ENCODE data around the gene GNPAT.

- TF ChIP-seq, protein P1, sequence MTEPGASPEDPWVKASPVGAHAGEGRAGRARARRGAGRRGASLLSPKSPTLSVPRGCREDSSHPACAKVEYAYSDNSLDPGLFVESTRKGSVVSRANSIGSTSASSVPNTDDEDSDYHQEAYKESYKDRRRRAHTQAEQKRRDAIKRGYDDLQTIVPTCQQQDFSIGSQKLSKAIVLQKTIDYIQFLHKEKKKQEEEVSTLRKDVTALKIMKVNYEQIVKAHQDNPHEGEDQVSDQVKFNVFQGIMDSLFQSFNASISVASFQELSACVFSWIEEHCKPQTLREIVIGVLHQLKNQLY (CRISPR knock-in tag; IDR thresholded peaks at IDR 0.05): no peak
- no peak for TF ChIP-seq CTCF (IDR thresholded peaks at IDR 0.05)
- TF ChIP-seq RELA (CRISPR knock-in tag; IDR thresholded peaks at IDR 0.05; ENCODE audit: borderline replicate concordance): no peak
- TF ChIP-seq, protein P2, sequence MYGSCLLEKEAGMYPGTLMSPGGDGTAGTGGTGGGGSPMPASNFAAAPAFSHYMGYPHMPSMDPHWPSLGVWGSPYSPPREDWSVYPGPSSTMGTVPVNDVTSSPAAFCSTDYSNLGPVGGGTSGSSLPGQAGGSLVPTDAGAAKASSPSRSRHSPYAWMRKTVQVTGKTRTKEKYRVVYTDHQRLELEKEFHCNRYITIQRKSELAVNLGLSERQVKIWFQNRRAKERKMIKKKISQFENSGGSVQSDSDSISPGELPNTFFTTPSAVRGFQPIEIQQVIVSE (CRISPR knock-in tag; IDR thresholded peaks at IDR 0.05; ENCODE audit: borderline replicate concordance): no peak
- TF ChIP-seq CBFB (CRISPR knock-in tag; IDR thresholded peaks at IDR 0.05; ENCODE audit: low read depth): no peak
- TF ChIP-seq NR1H2 (CRISPR knock-in tag; IDR thresholded peaks at IDR 0.05): no peak
- no peak for TF ChIP-seq JUN (CRISPR knock-in tag; IDR thresholded peaks at IDR 0.05)
- TF ChIP-seq ARID4B (CRISPR knock-in tag; IDR thresholded peaks at IDR 0.05; ENCODE audit: borderline replicate concordance): no peak
- no peak for TF ChIP-seq TCF7 (CRISPR knock-in tag; IDR thresholded peaks at IDR 0.05; ENCODE audit: low read depth)
- no peak for TF ChIP-seq MAX (CRISPR knock-in tag; IDR thresholded peaks at IDR 0.05)
- TF ChIP-seq, protein P3, sequence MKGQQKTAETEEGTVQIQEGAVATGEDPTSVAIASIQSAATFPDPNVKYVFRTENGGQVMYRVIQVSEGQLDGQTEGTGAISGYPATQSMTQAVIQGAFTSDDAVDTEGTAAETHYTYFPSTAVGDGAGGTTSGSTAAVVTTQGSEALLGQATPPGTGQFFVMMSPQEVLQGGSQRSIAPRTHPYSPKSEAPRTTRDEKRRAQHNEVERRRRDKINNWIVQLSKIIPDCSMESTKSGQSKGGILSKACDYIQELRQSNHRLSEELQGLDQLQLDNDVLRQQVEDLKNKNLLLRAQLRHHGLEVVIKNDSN (CRISPR knock-in tag; IDR thresholded peaks at IDR 0.05): no peak
- TF ChIP-seq GABPB1 (CRISPR knock-in tag; IDR thresholded peaks at IDR 0.05): no peak
- TF ChIP-seq ZNF263 (CRISPR knock-in tag; IDR thresholded peaks at IDR 0.05; ENCODE audit: low read depth): no peak
Observed at GRCh38 chr1:231286603-231287002, 45.6 kb downstream of the GNPAT start.
